Panc1 (cell line): Measurements from ENCODE around the gene HLCS. TPM values are rescaled to one million over a fixed set of nuclear protein-coding genes. Genes with fewer than 3 reads are reported as not detected.

Source experiments
- ATAC-seq: fragments of 200-7000 bp; cut with Tn5 transposase; 2 replicates; pipeline ENCODE4 v1.9.1; 2020; ENCODE audit warnings: mild to moderate bottlenecking, moderate library complexity
- BruUV-seq: library from RNA; stranded (reverse); fragments of 400-500 nt; replicated peaks from 2 replicates; lab custom pipeline; 2021; lab: Mats Ljungman, UMichigan
- CTCF ChIA-PET: fragments of 300-600 bp; sonication (Branson Sonifier 250); formaldehyde crosslinking; loops from one replicate; lab custom pipeline; 2022; ENCODE audit warnings: antibody characterized with exemption; lab: Charles Lee
- POLR2A ChIA-PET: fragments of 300-600 bp; sonication (Branson Sonifier 250); formaldehyde crosslinking; loops from one replicate; lab custom pipeline; 2022; ENCODE audit warnings: antibody characterized with exemption; lab: Charles Lee
- DNase-seq: peaks from one replicate; pipeline ENCODE4 v3.0.0-alpha.2; 2010; ENCODE audit warnings: low read depth, low spot score
- H3K27ac ChIP-seq: 2 replicates; pipeline ENCODE4 v1.5.1; 2011; ENCODE audit warnings: mild to moderate bottlenecking, low read length, inconsistent platforms
- H3K27me3 ChIP-seq: fragments of 200-500 bp; sonication (Bioruptor generic); 2 replicates; pipeline ENCODE4 v1.6.0; 2014; ENCODE audit warnings: low read length, inconsistent platforms; ENCODE audit not compliant: control insufficient read depth, insufficient read depth
- H3K36me3 ChIP-seq: fragments of 200-500 bp; sonication (Bioruptor generic); 2 replicates; pipeline ENCODE4 v1.5.1; 2014; ENCODE audit warnings: inconsistent platforms, mild to moderate bottlenecking, low read length, moderate library complexity; ENCODE audit not compliant: control insufficient read depth, insufficient read depth
- H3K4me1 ChIP-seq: 2 replicates; pipeline ENCODE4 v1.5.1; 2011; ENCODE audit warnings: inconsistent platforms, mild to moderate bottlenecking, low read length, moderate library complexity; ENCODE audit not compliant: control insufficient read depth, insufficient read depth
- H3K4me3 ChIP-seq, 2 experiments: 2 replicates each; pipeline ENCODE4 v1.5.1; 2011 to 2012; ENCODE audit warnings: low read depth in 2 of 2, low read length in 2 of 2, mild to moderate bottlenecking in 2 of 2, inconsistent platforms in 1 of 2, moderate library complexity in 1 of 2
- H3K9me3 ChIP-seq: fragments of 200-500 bp; sonication (Bioruptor generic); 2 replicates; pipeline ENCODE4 v1.5.1; 2014; ENCODE audit warnings: low read depth, mild to moderate bottlenecking, inconsistent platforms, low read length, moderate library complexity; ENCODE audit not compliant: control insufficient read depth, insufficient read depth
- POLR2AphosphoS5 ChIP-seq: IDR thresholded peaks from 2 replicates; pipeline ENCODE4 v1.6.1; 2012; ENCODE audit warnings: mild to moderate bottlenecking, low read depth, low read length, moderate library complexity
- SIN3A ChIP-seq: IDR thresholded peaks from 2 replicates; pipeline ENCODE4 v1.6.1; 2012; ENCODE audit warnings: low read depth, mild to moderate bottlenecking, low read length, moderate library complexity, borderline replicate concordance; ENCODE audit not compliant: insufficient read depth
- TCF7L2 ChIP-seq: IDR thresholded peaks from 2 replicates; pipeline ENCODE4 v1.6.1; 2011; ENCODE audit warnings: mild to moderate bottlenecking, low read depth, low read length, inconsistent platforms
- in situ Hi-C: cut with HindIII; loops from 2 replicates; pipeline ENCODE4 v1.10.0; 2016; ENCODE audit warnings: low sequenced_read_pairs, low pct_unique_long_range_greater_than_20kb
- intact Hi-C: fragments of 100-400 bp; cut with micrococcal nuclease; formaldehyde crosslinking; loops from one replicate; pipeline ENCODE4 v1.10.0; 2022; ENCODE audit not compliant: unreplicated experiment
- total RNA-seq: library from RNA; stranded (reverse); gene quantifications from one replicate; pipeline ENCODE4 v1.2.1, GENCODE V29; 2021; ENCODE audit not compliant: unreplicated experiment
- TF ChIP-seq, protein P1 (sequence below): fragments of 450-650 bp; IDR thresholded peaks from 2 replicates; pipeline ENCODE4 v1.5.1; 2017; ENCODE audit warnings: mild to moderate bottlenecking
- TF ChIP-seq, protein P2 (sequence below), 2 experiments: IDR thresholded peaks; 2 replicates each; pipeline ENCODE4 v1.6.1; 2011 to 2012; ENCODE audit warnings: low read depth in 2 of 2, control low read depth in 1 of 2, low read length in 1 of 2, mild to moderate bottlenecking in 1 of 2, moderate library complexity in 1 of 2; ENCODE audit not compliant: insufficient read depth in 1 of 2

The HLCS gene
- total RNA-seq, 1 experiment from 2014 or later = 15.3 TPM

DNA sequence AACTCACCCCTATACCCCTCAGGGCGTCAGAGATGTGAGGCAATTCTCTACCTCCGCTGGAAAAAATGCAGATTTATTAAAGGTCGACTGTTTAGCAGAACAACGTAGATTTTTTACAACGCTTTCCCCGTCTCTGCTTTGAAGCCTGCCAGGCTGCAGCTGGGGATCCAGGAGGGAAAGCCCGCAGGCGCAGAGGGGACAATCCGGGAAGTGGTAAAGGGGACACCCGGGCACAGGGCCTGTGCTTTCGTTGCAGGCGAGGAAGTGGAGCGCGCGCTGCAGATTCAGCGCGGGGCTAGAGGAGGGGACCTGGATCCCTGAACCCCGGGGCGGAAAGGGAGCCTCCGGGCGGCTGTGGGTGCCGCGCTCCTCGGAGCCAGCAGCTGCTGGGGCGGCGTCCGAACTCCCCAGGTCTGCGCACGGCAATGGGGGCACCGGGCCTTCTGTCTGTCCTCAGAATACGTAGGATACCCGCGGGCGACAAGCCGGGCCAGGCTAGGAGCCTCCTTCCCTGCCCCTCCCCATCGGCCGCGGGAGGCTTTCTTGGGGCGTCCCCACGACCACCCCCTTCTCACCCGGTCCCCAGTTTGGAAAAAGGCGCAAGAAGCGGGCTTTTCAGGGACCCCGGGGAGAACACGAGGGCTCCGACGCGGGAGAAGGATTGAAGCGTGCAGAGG lies 262.1 kb downstream of the HLCS start:
- peaks cover 12% of the 10 kb centered on the region for H3K4me1 ChIP-seq
- H3K36me3 ChIP-seq = no peaks in the 10 kb centered on the region; the same call in 1 of the 2 replicates
- POLR2A ChIA-PET = no interaction called here
- no peak overlapping the region for H3K4me3 ChIP-seq
- TF ChIP-seq SIN3A (no peak), TCF7L2 (no peak), POLR2AphosphoS5 (no peak)
- TF ChIP-seq, protein P1, sequence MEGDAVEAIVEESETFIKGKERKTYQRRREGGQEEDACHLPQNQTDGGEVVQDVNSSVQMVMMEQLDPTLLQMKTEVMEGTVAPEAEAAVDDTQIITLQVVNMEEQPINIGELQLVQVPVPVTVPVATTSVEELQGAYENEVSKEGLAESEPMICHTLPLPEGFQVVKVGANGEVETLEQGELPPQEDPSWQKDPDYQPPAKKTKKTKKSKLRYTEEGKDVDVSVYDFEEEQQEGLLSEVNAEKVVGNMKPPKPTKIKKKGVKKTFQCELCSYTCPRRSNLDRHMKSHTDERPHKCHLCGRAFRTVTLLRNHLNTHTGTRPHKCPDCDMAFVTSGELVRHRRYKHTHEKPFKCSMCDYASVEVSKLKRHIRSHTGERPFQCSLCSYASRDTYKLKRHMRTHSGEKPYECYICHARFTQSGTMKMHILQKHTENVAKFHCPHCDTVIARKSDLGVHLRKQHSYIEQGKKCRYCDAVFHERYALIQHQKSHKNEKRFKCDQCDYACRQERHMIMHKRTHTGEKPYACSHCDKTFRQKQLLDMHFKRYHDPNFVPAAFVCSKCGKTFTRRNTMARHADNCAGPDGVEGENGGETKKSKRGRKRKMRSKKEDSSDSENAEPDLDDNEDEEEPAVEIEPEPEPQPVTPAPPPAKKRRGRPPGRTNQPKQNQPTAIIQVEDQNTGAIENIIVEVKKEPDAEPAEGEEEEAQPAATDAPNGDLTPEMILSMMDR = no peak
- TF ChIP-seq, protein P2, sequence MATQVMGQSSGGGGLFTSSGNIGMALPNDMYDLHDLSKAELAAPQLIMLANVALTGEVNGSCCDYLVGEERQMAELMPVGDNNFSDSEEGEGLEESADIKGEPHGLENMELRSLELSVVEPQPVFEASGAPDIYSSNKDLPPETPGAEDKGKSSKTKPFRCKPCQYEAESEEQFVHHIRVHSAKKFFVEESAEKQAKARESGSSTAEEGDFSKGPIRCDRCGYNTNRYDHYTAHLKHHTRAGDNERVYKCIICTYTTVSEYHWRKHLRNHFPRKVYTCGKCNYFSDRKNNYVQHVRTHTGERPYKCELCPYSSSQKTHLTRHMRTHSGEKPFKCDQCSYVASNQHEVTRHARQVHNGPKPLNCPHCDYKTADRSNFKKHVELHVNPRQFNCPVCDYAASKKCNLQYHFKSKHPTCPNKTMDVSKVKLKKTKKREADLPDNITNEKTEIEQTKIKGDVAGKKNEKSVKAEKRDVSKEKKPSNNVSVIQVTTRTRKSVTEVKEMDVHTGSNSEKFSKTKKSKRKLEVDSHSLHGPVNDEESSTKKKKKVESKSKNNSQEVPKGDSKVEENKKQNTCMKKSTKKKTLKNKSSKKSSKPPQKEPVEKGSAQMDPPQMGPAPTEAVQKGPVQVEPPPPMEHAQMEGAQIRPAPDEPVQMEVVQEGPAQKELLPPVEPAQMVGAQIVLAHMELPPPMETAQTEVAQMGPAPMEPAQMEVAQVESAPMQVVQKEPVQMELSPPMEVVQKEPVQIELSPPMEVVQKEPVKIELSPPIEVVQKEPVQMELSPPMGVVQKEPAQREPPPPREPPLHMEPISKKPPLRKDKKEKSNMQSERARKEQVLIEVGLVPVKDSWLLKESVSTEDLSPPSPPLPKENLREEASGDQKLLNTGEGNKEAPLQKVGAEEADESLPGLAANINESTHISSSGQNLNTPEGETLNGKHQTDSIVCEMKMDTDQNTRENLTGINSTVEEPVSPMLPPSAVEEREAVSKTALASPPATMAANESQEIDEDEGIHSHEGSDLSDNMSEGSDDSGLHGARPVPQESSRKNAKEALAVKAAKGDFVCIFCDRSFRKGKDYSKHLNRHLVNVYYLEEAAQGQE (IDR thresholded peaks at IDR 0.05; ENCODE audit: insufficient read depth in 1 of 2, low read depth in 2 of 2, low read length in 1 of 2) = no peak
- no peak overlapping the region for H3K27ac ChIP-seq
- in situ Hi-C loops (no loop called here), intact Hi-C loops (no loop called here)
- no peaks in the 10 kb centered on the region for H3K27me3 ChIP-seq
- CTCF ChIA-PET = no interaction called here
- DNase-seq = no peak
- no peaks in the 10 kb centered on the region for H3K9me3 ChIP-seq
- no TSS peak for BruUV-seq
- ATAC-seq = no peak

DNA sequence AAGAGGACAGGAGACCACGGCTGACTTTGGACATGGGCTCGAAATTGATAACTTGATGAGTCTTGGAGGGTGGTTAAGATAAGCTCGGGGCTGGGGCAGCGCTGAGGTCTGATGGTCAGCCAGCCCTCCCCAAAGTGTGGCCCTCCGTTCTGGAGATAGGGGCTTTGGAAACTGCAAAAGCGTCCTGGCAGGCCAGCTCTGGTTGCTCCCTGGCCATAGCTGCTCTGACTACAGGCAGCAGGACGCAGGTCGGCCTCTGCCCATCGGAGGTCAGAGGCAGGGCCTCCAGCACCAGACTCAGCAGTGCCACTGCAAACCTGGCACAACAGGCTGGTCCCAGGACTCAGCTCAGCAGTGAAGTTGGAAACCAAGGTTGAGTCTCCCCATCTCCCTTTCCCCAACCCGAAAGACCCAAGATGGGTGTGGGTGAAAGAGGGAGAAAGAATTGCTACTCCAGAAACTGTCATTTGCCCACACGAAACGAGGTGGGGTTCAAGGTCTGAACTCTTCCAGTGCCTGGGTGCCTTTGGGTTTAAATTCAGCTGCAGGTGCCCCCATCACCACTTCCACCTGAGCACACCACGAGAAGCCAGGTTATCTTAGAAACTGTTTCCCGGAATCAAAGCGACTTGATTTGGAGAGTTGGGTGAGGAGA lies 262.7 kb downstream of the HLCS start:
- no peak overlapping the region for H3K27ac ChIP-seq
- no peak overlapping the region for H3K4me3 ChIP-seq
- no peaks in the 10 kb centered on the region; the same call in 1 of the 2 replicates for H3K36me3 ChIP-seq
- TF ChIP-seq TCF7L2 (no peak), POLR2AphosphoS5 (no peak)
- DNase-seq = no peak
- H3K9me3 ChIP-seq = no peaks in the 10 kb centered on the region
- no peaks in the 10 kb centered on the region for H3K27me3 ChIP-seq
- no TSS peak for BruUV-seq
- peaks cover 12% of the 10 kb centered on the region for H3K4me1 ChIP-seq
- ChIA-PET POLR2A (no interaction called here), CTCF (no interaction called here)
- no peak for ATAC-seq
- intact Hi-C loops = no loop called here
- in situ Hi-C loops = no loop called here

DNA sequence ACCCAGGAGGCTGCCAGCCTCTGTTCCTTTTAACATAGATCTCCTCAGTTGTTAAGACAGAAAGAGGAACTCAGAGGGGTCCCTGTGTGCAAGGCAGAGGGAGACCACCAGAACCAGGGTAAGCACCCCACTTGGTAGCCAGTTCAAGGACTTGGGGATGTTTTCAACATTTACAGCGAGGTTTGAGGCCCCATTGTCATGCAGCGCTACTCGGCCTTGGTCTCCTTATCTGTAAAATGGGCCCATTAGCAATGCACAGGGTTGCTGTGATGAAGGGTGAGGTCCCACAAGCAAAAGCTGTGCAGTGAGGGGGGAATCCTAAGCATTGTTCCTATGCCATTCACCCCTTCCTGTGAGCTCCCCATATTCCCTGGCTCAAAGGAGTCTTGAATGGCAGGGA lies 263.3 kb downstream of the HLCS start:
- DNase-seq (no peak), ATAC-seq (no peak)
- ChIA-PET CTCF (interaction anchor here (2.1 kb wide), 1 partner anchor 72 kb away, joined by 6 read pairs; no protein-coding TSS in a partner anchor), POLR2A (no interaction called here)
- intact Hi-C loops (no loop called here), in situ Hi-C loops (no loop called here)
- H3K27ac ChIP-seq = no peak overlapping the region
- H3K4me3 ChIP-seq = no peak overlapping the region
- H3K4me1 ChIP-seq = peaks cover 12% of the 10 kb centered on the region
- H3K27me3 ChIP-seq = no peaks in the 10 kb centered on the region
- TF ChIP-seq POLR2AphosphoS5 = no peak
- TF ChIP-seq, protein P1 = no peak
- no peak for TF ChIP-seq SIN3A
- TF ChIP-seq TCF7L2 = no peak
- TF ChIP-seq, protein P2 (IDR thresholded peaks at IDR 0.05; ENCODE audit: insufficient read depth in 1 of 2, low read depth in 2 of 2, low read length in 1 of 2) = no peak
- H3K9me3 ChIP-seq = no peaks in the 10 kb centered on the region
- H3K36me3 ChIP-seq = no peaks in the 10 kb centered on the region; the same call in 1 of the 2 replicates
- BruUV-seq = no TSS peak
